Neural progenitor cell (in vitro differentiated cells): ENCODE data around the gene PLAAT2.
"Not testable (repeated sequence)": the region's sequence is repeated elsewhere in the genome, so short reads cannot be mapped to it uniquely, and the experiment has no call there.

Experiments used
- CTCF ChIP-seq: fragments of 200-600 bp; sonication (generic); IDR thresholded peaks from 2 replicates; pipeline ENCODE4 v1.5.1; 2017; ENCODE audit warnings: antibody characterized with exemption, mild to moderate bottlenecking
- EZH2 ChIP-seq: fragments of 200-600 bp; sonication (generic); IDR thresholded peaks from 2 replicates; pipeline ENCODE4 v1.6.1; 2017; ENCODE audit warnings: antibody characterized with exemption, mild to moderate bottlenecking, moderate library complexity
- EZH2phosphoT487 ChIP-seq: fragments of 200-600 bp; sonication (generic); IDR thresholded peaks from 2 replicates; pipeline ENCODE4 v1.6.1; 2017; ENCODE audit warnings: antibody characterized with exemption

- TF ChIP-seq CTCF, EZH2phosphoT487, EZH2: not testable (repeated sequence)
Measured at GRCh38 chr11:63581224-63581623, 18.0 kb upstream of the PLAAT2 start.
